Measurements from ENCODE around the gene PPP3R1.
A peak's percentile ranks its signal among the peaks of the same experiment; 100 is the strongest.

PPP3R1 gene

DNA sequence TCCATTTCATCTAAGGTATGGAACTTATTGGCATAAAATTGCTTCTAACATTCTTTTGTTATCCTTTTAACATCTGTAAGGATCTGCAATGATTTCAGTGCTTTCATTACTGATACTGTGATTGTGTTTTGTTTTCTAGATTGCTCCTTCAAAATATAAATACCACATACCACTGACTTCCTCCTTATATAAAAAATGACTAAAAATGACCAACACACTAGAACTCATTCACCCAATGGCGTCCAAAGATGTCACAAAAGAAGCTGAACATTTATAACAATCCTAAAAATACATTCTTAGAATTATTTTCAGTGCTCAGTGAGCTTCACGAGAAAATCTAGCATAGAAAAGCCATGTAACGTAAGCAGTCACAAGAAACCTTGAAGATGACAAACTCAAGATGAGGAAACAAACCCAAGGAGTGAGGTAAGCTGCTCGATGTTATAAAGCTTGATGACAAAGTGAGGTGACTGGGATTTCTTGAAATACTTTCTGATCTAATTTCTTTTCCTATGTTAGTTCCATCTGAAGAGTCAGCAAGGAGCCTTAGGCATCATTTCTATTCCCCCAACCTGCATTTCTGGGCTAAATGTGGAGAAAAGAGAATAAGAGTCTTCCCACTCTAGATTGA lies 52.1 kb downstream of the PPP3R1 start:
- peak overlapping the region; percentile 25 for H3K27ac ChIP-seq (ENCODE audit: low read depth, low read length, poor library complexity, severe bottlenecking)
- peaks cover 88% of the 10 kb centered on the region for H3K79me2 ChIP-seq (ENCODE audit: insufficient read depth, low read length)

DNA sequence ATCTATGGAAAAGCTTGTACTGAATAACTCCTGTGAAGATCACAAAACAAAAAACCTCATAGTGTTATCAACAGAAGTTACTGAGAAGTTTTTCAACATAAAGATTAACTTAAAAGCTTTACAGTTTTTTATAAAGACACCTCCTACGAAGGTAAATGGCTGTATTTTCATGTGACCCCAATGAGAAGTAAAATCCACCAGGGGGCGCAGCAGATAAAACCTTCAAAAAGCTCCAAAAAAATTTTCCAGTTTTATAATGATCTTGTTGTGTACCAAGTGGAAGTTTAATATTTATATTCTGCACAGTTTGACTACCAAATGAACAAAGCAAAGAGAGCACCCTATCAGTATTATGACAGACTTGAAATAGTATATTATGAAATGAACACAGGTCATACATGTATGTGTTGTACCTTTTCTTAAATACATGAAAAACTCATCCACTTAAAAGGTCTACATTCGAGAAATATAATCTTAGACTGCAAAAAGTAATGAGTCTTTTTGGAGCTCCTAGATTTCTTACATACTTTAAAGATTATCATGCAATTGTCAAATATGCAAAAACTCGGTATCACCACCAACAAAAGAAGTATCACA lies 56.1 kb downstream of the PPP3R1 start:
- H3K9me2 ChIP-seq (ENCODE audit: low read depth, low read length): no peaks in the 10 kb centered on the region

More for the DNA sequence above, 52.1 kb downstream of the PPP3R1 start:
- no peak for TF ChIP-seq EZH2 (IDR thresholded peaks at IDR 0.05; ENCODE audit: borderline replicate concordance, low read length)
- TF ChIP-seq CTCF (IDR thresholded peaks at IDR 0.05; ENCODE audit: low read length): no peak
- H3F3A ChIP-seq (ENCODE audit: insufficient read depth, low read length): peaks cover 13% of the 10 kb centered on the region; the same call in 1 of the 2 replicates
- no peaks in the 10 kb centered on the region for H3K9me2 ChIP-seq (ENCODE audit: low read depth, low read length)
- H3K4me3 ChIP-seq (ENCODE audit: low read depth, low read length, poor library complexity, severe bottlenecking): no peak overlapping the region
- H3K36me3 ChIP-seq (ENCODE audit: insufficient read depth, low read length): peaks cover 12% of the 10 kb centered on the region; the same call in 1 of the 2 replicates
- peaks cover 51% of the 10 kb centered on the region for H3K4me1 ChIP-seq (ENCODE audit: insufficient read depth, low read length, severe bottlenecking)
- H2AFZ ChIP-seq (ENCODE audit: low read length): no peak overlapping the region
- H3K9me3 ChIP-seq (ENCODE audit: low read length): no peaks in the 10 kb centered on the region
- H3K9ac ChIP-seq (ENCODE audit: low read length): no peak overlapping the region
- H4K20me1 ChIP-seq (ENCODE audit: insufficient read depth, low read length): no peaks in the 10 kb centered on the region
- no peak overlapping the region; the same call in 1 of the 2 replicates for H3K4me2 ChIP-seq (ENCODE audit: low read length)
- H3K27me3 ChIP-seq (ENCODE audit: insufficient read depth, low read length): no peaks in the 10 kb centered on the region

DNA sequence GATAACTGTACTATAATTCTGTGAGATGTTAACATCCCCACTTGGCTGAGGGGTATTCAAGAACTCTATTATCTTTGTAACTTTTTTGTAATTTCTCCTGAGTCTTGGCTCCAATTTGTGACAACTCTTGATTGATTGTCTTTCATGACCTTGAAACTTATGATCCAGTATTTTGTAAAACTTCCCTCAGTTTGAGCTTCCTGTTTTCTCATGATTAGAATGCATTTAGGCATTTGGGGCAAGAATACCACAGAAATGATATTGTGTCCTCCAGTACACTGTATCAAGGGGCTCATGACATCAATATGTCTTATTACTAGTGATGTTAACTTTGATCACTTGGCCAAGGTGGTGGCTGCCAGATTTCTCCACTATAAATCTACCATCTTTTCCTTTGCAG lies 57.2 kb downstream of the PPP3R1 start:
- peaks cover 90% of the 10 kb centered on the region for H3K79me2 ChIP-seq (ENCODE audit: insufficient read depth, low read length)
- no peaks in the 10 kb centered on the region for H3K9me3 ChIP-seq (ENCODE audit: low read length)
- H3K9ac ChIP-seq (ENCODE audit: low read length): no peak overlapping the region; the same call in 1 of the 2 replicates
- peaks cover 5% of the 10 kb centered on the region; the same call in 1 of the 2 replicates for H3F3A ChIP-seq (ENCODE audit: insufficient read depth, low read length)
- H4K20me1 ChIP-seq (ENCODE audit: insufficient read depth, low read length): 0 out of 2 replicates have a peak, but pooled peaks cover 4% of the 10 kb centered on the region
- peaks cover 6% of the 10 kb centered on the region; the same call in 1 of the 2 replicates for H3K36me3 ChIP-seq (ENCODE audit: insufficient read depth, low read length)
- no peak overlapping the region for H2AFZ ChIP-seq (ENCODE audit: low read length)
- peaks cover 36% of the 10 kb centered on the region for H3K4me1 ChIP-seq (ENCODE audit: insufficient read depth, low read length, severe bottlenecking)
- TF ChIP-seq EZH2 (IDR thresholded peaks at IDR 0.05; ENCODE audit: borderline replicate concordance, low read length): no peak
- no peak for TF ChIP-seq CTCF (IDR thresholded peaks at IDR 0.05; ENCODE audit: low read length)
- H3K4me3 ChIP-seq (ENCODE audit: low read depth, low read length, poor library complexity, severe bottlenecking): no peak overlapping the region
- no peak overlapping the region for H3K4me2 ChIP-seq (ENCODE audit: low read length)
- no peaks in the 10 kb centered on the region for H3K27me3 ChIP-seq (ENCODE audit: insufficient read depth, low read length)
- no peaks in the 10 kb centered on the region for H3K9me2 ChIP-seq (ENCODE audit: low read depth, low read length)
- no peak overlapping the region for H3K27ac ChIP-seq (ENCODE audit: low read depth, low read length, poor library complexity, severe bottlenecking)

More for the DNA sequence above, 56.1 kb downstream of the PPP3R1 start:
- no peaks in the 10 kb centered on the region for H3K27me3 ChIP-seq (ENCODE audit: insufficient read depth, low read length)
- peaks cover 9% of the 10 kb centered on the region; the same call in 1 of the 2 replicates for H3F3A ChIP-seq (ENCODE audit: insufficient read depth, low read length)
- no peak overlapping the region for H3K9ac ChIP-seq (ENCODE audit: low read length)
- H3K4me2 ChIP-seq (ENCODE audit: low read length): no peak overlapping the region
- H3K4me1 ChIP-seq (ENCODE audit: insufficient read depth, low read length, severe bottlenecking): peaks cover 36% of the 10 kb centered on the region
- peak overlapping the region; percentile 0 for H3K27ac ChIP-seq (ENCODE audit: low read depth, low read length, poor library complexity, severe bottlenecking)
- no peaks in the 10 kb centered on the region for H3K9me3 ChIP-seq (ENCODE audit: low read length)
- H3K79me2 ChIP-seq (ENCODE audit: insufficient read depth, low read length): peaks cover 90% of the 10 kb centered on the region
- H3K4me3 ChIP-seq (ENCODE audit: low read depth, low read length, poor library complexity, severe bottlenecking): no peak overlapping the region
- peaks cover 6% of the 10 kb centered on the region; the same call in 1 of the 2 replicates for H3K36me3 ChIP-seq (ENCODE audit: insufficient read depth, low read length)
- 0 out of 2 replicates have a peak, but pooled peaks cover 4% of the 10 kb centered on the region for H4K20me1 ChIP-seq (ENCODE audit: insufficient read depth, low read length)
- no peak overlapping the region for H2AFZ ChIP-seq (ENCODE audit: low read length)
- peak; percentile 77 for TF ChIP-seq CTCF (IDR thresholded peaks at IDR 0.05; ENCODE audit: low read length)
- TF ChIP-seq EZH2 (IDR thresholded peaks at IDR 0.05; ENCODE audit: borderline replicate concordance, low read length): no peak

Measured in OCI-LY1 (cell line).